Glutamatergic neuron (in vitro differentiated cells): ENCODE results near the gene HOXB1. TPM values are rescaled to one million over a fixed set of nuclear protein-coding genes. Genes with fewer than 3 reads are reported as not detected.

Experiments
- DNase-seq: peaks from one replicate; pipeline ENCODE4 v3.0.0; 2022
- H3K27ac Mint-ChIP-seq: one replicate; pipeline ENCODE4 v1.8.0; 2020; ENCODE audit warnings: mild to moderate bottlenecking, mixed read lengths, inconsistent platforms; ENCODE audit not compliant: unreplicated experiment
- H3K27me3 Mint-ChIP-seq: one replicate; pipeline ENCODE4 v1.8.0; 2020; ENCODE audit warnings: mild to moderate bottlenecking, moderate library complexity, mixed read lengths, inconsistent platforms; ENCODE audit not compliant: unreplicated experiment
- H3K36me3 Mint-ChIP-seq: one replicate; pipeline ENCODE4 v1.8.0; 2020; ENCODE audit warnings: mild to moderate bottlenecking, mixed read lengths, inconsistent platforms; ENCODE audit not compliant: unreplicated experiment
- H3K4me1 Mint-ChIP-seq: one replicate; pipeline ENCODE4 v1.8.0; 2020; ENCODE audit warnings: mild to moderate bottlenecking, low read depth, mixed read lengths, inconsistent platforms; ENCODE audit not compliant: unreplicated experiment
- H3K4me3 Mint-ChIP-seq: one replicate; pipeline ENCODE4 v1.8.0; 2020; ENCODE audit warnings: mild to moderate bottlenecking, mixed read lengths, inconsistent platforms; ENCODE audit not compliant: unreplicated experiment
- H3K9me3 Mint-ChIP-seq: one replicate; pipeline ENCODE4 v1.8.0; 2020; ENCODE audit warnings: mild to moderate bottlenecking, moderate library complexity, mixed read lengths, inconsistent platforms; ENCODE audit not compliant: unreplicated experiment
- CTCF ChIP-seq: fragments of 200-600 bp; sonication (generic); IDR thresholded peaks from one replicate; pipeline ENCODE4 v1.5.0; 2021; ENCODE audit not compliant: partially characterized antibody, unreplicated experiment
- total RNA-seq: library from RNA; stranded (reverse); fragmentation: NEBNext Ultra II Directional; extraction: Animal tissue kit (Norgen Biotek cat#: 25700); gene quantifications from one replicate; pipeline ENCODE4 v1.2.1, GENCODE V29; 2021; ENCODE audit not compliant: unreplicated experiment

Gene HOXB1
- total RNA-seq, 1 donor from 2014 or later = not detected

- Mint-ChIP-seq H3K27ac (no peak overlapping the region), H3K4me1 (peaks cover 4% of the 10 kb centered on the region), H3K27me3 (peaks cover 61% of the 10 kb centered on the region), H3K4me3 (no peak overlapping the region), H3K9me3 (peaks cover 9% of the 10 kb centered on the region), H3K36me3 (no peaks in the 10 kb centered on the region)
- no peak for DNase-seq
- TF ChIP-seq CTCF = no peak
Measured at GRCh38 chr17:48558057-48558830, 27.4 kb upstream of the HOXB1 start.

GRCh38 chr17:48556576-48557401, 26.0 kb upstream of the HOXB1 start:
- Mint-ChIP-seq H3K9me3 (peaks cover 11% of the 10 kb centered on the region), H3K4me3 (peak overlapping the region; percentile 8), H3K4me1 (peaks cover 4% of the 10 kb centered on the region), H3K36me3 (no peaks in the 10 kb centered on the region), H3K27ac (no peak overlapping the region), H3K27me3 (peaks cover 57% of the 10 kb centered on the region)
- no peak for TF ChIP-seq CTCF
- no peak for DNase-seq

- no peak for DNase-seq
- no peak for TF ChIP-seq CTCF
- Mint-ChIP-seq H3K9me3 (peaks cover 11% of the 10 kb centered on the region), H3K36me3 (no peaks in the 10 kb centered on the region), H3K4me1 (peaks cover 4% of the 10 kb centered on the region), H3K27ac (no peak overlapping the region), H3K4me3 (no peak overlapping the region), H3K27me3 (peaks cover 53% of the 10 kb centered on the region)
Measured at GRCh38 chr17:48556229-48556575, 25.4 kb upstream of the HOXB1 start.

- peak overlapping the region; percentile 74 for H3K4me3 Mint-ChIP-seq
- H3K27me3 Mint-ChIP-seq = peaks cover 50% of the 10 kb centered on the region
- TF ChIP-seq CTCF = no peak
Measured at GRCh38 chr17:48555258-48556228, 24.7 kb upstream of the HOXB1 start.

More at GRCh38 chr17:48555258-48556228, 24.7 kb upstream of the HOXB1 start:
- H3K36me3 Mint-ChIP-seq = no peaks in the 10 kb centered on the region
- peaks cover 11% of the 10 kb centered on the region for H3K9me3 Mint-ChIP-seq
- DNase-seq = no peak
- H3K4me1 Mint-ChIP-seq = peaks cover 4% of the 10 kb centered on the region
- H3K27ac Mint-ChIP-seq = no peak overlapping the region
